AG04450 (cell line): ENCODE results near the gene MSI2. TPM values are rescaled to one million over a fixed set of nuclear protein-coding genes. Genes with fewer than 3 reads are reported as not detected.

ENCODE experiments used
- CTCF ChIA-PET: fragments of 300-600, 350-600 bp; formaldehyde crosslinking; extraction: SDS; loops from one replicate; lab custom pipeline; 2022; ENCODE audit warnings: antibody characterized with exemption, inconsistent platforms; lab: Charles Lee
- POLR2A ChIA-PET: fragments of 350-600 bp; formaldehyde crosslinking; extraction: SDS; loops from one replicate; lab custom pipeline; 2021; ENCODE audit warnings: antibody characterized with exemption, inconsistent platforms; lab: Yijun Ruan, JAX
- DNase-seq: peaks from one replicate; pipeline ENCODE4 v3.0.0-alpha.2; 2011; ENCODE audit warnings: low read depth, low spot score
- H3K27ac ChIP-seq: one replicate; pipeline ENCODE4 v1.5.1; 2012; ENCODE audit warnings: low read depth, low read length, control low read depth
- H3K27me3 ChIP-seq: one replicate; pipeline ENCODE4 v1.6.0; 2012; ENCODE audit warnings: low read length; ENCODE audit not compliant: control insufficient read depth, insufficient read depth
- H3K4me3 ChIP-seq: 2 replicates; pipeline ENCODE4 v1.5.1; 2011; ENCODE audit warnings: mild to moderate bottlenecking, low read depth, low read length, control low read depth
- H3K9me3 ChIP-seq: 2 replicates; pipeline ENCODE4 v1.5.1; 2012; ENCODE audit warnings: low read length; ENCODE audit not compliant: control insufficient read depth, insufficient read depth
- CTCF ChIP-seq: IDR thresholded peaks from 2 replicates; pipeline ENCODE4 v1.5.1; 2011; ENCODE audit warnings: low read depth, low read length, control low read depth, inconsistent platforms
- polyA plus RNA-seq: library from polyadenylated mRNA; depleted of rRNA; stranded (reverse); fragments of >200 nt; gene quantifications from 2 replicates; pipeline ENCODE4 v1.2.3, GENCODE V29; 2011

Gene MSI2
- polyA plus RNA-seq, 1 experiment = 26.2 TPM

GRCh38 chr17:57225127-57225526, 31.2 kb upstream of the MSI2 start:
- CTCF ChIA-PET = interaction anchor here (0.7 to 1.7 kb wide), 2 partner anchors 18 to 252 kb away, joined by 5 to 6 read pairs; no protein-coding TSS in a partner anchor
- H3K9me3 ChIP-seq = no peaks in the 10 kb centered on the region; the same call in 1 of the 2 replicates
- no peak for DNase-seq
- H3K4me3 ChIP-seq = no peak overlapping the region
- TF ChIP-seq CTCF = no peak
- no peak overlapping the region for H3K27ac ChIP-seq
- POLR2A ChIA-PET = interaction anchor here (0.7 kb wide), 1 partner anchor 940 kb away, joined by 8 read pairs; no protein-coding TSS in a partner anchor
- no peaks in the 10 kb centered on the region for H3K27me3 ChIP-seq

- Histone ChIP-seq H3K9me3 (no peaks in the 10 kb centered on the region; the same call in 1 of the 2 replicates), H3K27ac (no peak overlapping the region), H3K4me3 (no peak overlapping the region), H3K27me3 (no peaks in the 10 kb centered on the region)
- ChIA-PET CTCF (interaction anchor here (1.0 to 1.2 kb wide), 2 partner anchors 17 to 371 kb away, joined by 3 to 9 read pairs; no protein-coding TSS in a partner anchor), POLR2A (no interaction called here)
- DNase-seq = no peak
- no peak for TF ChIP-seq CTCF
Measured at GRCh38 chr17:57226793-57227192, 29.5 kb upstream of the MSI2 start.

- Histone ChIP-seq H3K27ac (no peak overlapping the region), H3K4me3 (no peak overlapping the region), H3K27me3 (no peaks in the 10 kb centered on the region), H3K9me3 (no peaks in the 10 kb centered on the region)
- no peak for TF ChIP-seq CTCF
- DNase-seq = no peak
- ChIA-PET CTCF (interaction anchor here (1.2 to 2.7 kb wide), 2 partner anchors 14 to 466 kb away, joined by 3 to 14 read pairs; no protein-coding TSS in a partner anchor), POLR2A (no interaction called here)
Measured at GRCh38 chr17:57228911-57229310, 27.4 kb upstream of the MSI2 start.

GRCh38 chr17:57234061-57234738, 22.1 kb upstream of the MSI2 start:
- ChIA-PET POLR2A (no interaction called here), CTCF (no interaction called here)
- H3K27ac ChIP-seq = no peak overlapping the region
- DNase-seq = no peak
- H3K9me3 ChIP-seq = no peaks in the 10 kb centered on the region
- H3K4me3 ChIP-seq = no peak overlapping the region
- H3K27me3 ChIP-seq = peaks cover 3% of the 10 kb centered on the region
- TF ChIP-seq CTCF = no peak

- POLR2A ChIA-PET = no interaction called here
- no peaks in the 10 kb centered on the region for H3K9me3 ChIP-seq
- no peak for TF ChIP-seq CTCF
- H3K27me3 ChIP-seq = peaks cover 3% of the 10 kb centered on the region
- no peak for DNase-seq
- no peak overlapping the region for H3K27ac ChIP-seq
- CTCF ChIA-PET = no interaction called here
- no peak overlapping the region for H3K4me3 ChIP-seq
Measured at GRCh38 chr17:57234739-57235092, 21.6 kb upstream of the MSI2 start.
